HG03558 (cell line): ENCODE measurements around the gene UBAP1L.

ENCODE experiments used
- ATAC-seq: cut with Tn5 transposase; IDR thresholded peaks from one replicate; pipeline ENCODE4 v1.9.1; 2021; ENCODE audit warnings: moderate number of reproducible peaks; ENCODE audit not compliant: unreplicated experiment; ENCODE audit errors: extremely low read depth

UBAP1L gene

GRCh38 chr15:65068403-65068788 is 46.6 kb downstream of the UBAP1L start:
- no peak for ATAC-seq

DNA sequence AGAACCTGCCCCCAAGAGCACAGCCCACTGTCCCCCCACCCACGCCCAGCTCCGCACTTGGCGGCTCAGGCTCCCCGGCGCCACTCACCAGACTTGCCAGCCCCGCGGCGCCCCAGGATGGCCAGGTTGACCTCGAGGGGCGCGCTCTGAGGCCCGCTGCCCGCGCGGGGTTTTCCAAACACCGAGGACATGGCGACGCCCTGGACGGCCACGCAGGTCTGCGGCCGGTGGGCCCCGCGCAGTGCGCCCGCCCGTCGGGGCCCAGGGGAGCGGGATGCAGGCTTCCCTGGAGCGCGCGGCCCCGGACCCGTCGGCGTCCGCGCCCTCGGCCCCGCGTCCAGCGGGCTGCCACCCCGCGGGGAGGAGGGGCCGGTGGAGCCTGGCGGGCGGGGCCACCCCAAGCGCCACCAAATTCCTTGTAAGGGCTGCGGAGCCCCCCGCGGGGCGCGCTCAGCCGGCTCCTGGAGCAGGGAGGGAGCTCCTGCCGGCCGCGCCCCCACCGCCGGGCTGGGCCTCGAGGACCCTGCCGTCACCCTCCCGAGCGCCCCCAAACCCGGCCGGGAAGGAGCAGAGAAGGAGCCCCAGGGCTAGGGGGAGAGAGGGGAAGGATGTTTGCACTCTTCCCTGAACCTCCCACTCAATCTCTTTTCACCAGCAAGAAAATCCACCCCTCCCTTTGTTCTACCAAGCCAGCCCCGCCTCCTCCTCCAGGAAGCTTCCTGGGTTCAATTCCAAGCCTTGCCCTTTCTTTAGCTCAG is 47.2 kb downstream of the UBAP1L start, which contains the start of gene RASL12:
RASL12 (minus strand) TSS at position 347 of the 758 bp plus-strand sequence; CDS start at position 191, 156 bp downstream.
- no peak for ATAC-seq

GRCh38 chr15:65067317-65067644 is 47.7 kb downstream of the UBAP1L start:
- no peak for ATAC-seq

GRCh38 chr15:65066635-65067316 is 48.2 kb downstream of the UBAP1L start:
- ATAC-seq, result no peak

DNA sequence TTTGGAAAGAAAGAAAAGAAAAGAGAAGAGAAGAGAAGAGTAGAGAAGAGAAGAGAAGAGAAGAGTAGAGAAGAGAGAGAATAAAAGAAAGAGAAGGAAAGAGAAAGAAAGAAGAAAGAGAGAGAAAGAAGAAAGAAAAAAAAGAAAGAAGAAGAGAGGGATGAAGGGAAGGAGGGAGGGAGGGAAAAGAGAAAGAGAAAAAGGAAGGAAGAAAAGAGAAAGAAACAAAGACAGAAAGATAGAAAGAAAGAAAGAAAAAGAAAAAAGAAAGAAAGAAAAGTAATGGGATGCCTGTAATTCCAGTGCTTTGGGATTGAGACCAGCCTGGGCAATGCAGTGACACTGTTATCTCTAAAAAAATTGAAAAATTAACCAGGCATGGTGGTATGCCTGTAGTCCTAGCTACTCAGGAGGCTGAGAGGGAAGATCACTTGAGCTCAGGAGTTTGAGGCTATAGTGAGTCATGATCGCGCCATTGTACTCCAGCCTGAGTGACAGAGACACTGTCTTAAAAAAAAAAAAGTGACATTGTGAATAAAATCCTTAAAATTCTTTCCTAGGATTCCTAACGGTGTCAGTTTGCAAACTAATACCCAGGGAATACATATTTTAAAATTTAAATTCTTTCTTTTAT is 48.9 kb downstream of the UBAP1L start:
- no peak for ATAC-seq

- no peak for ATAC-seq
These were observed 52.3 kb downstream of the UBAP1L start for GRCh38 chr15:65062726-65063125.

DNA sequence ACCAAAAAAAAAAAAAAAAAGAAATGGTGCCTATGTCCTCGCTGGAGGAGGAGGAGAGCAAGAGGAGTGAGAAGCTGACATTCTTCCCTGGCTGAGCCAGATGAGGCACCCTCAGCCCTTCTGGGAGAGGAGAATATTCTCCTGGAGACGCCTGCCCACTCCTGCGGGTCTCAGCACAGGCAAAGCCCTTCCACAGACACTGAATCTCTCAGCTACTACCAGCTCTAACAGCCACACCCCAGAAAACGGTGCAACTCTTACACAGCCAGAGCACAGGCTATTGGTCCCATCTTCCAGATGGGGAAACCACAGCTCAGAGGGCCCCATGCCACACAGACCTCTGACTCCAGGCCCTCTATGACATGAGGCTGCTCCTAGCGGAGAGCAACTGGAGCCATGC is 52.9 kb downstream of the UBAP1L start:
- ATAC-seq, result no peak

DNA sequence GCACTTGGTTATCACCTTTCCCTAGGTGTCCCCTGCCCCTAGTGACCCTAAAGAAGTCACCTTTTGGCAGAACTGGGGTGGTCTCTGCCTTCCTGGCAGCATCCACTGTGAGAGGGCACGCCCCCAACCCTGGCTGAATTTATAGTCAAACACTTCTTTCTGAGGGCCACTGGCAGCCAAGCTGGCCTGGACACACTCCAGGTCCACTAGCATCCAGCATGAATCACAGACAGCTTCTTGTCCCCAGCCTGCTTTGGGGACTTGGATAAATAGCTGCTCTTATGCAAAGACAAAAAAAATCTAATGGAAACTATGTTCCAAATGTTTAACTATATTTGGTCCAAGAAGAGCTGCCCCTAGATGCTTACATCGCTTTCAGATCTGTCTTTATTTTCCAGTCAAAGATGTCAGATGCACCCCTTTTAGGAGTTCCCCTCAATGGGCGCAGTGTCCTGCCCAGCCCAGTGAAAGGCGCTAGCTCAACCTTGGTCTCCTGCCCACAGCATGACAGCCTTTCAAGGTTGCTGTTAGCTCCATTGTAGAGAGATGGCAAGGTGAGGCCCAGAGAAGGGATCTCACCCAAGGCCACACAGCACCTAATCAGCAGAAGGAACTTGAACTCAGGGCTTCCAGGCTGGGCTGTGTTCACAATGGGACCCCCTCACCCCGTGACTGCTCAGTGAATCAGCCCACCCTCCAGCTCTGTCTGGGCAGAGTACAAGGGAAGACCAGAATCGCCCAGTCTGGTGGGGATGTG is 54.2 kb downstream of the UBAP1L start:
- no peak for ATAC-seq

GRCh38 chr15:65059931-65060596 is 54.9 kb downstream of the UBAP1L start:
- no peak for ATAC-seq

DNA sequence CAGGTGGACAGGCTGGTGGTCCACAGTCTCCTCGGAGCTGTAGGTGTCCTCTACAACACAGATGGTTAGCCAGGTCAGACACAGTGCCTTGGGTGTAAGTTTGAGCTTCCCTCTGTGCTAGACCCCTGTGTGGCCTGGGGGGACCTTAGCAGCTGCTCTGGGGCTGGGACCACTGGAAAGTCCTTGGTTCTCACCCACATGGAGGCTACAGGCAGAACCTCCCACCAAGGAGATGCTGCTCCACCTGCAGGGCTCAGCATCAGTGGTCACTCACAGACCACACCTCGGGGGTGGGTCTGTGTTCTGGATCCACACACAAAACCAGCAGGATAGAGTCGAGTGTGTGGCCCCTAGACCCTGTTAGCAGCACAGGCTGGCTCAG is 55.6 kb downstream of the UBAP1L start:
- no peak for ATAC-seq

DNA sequence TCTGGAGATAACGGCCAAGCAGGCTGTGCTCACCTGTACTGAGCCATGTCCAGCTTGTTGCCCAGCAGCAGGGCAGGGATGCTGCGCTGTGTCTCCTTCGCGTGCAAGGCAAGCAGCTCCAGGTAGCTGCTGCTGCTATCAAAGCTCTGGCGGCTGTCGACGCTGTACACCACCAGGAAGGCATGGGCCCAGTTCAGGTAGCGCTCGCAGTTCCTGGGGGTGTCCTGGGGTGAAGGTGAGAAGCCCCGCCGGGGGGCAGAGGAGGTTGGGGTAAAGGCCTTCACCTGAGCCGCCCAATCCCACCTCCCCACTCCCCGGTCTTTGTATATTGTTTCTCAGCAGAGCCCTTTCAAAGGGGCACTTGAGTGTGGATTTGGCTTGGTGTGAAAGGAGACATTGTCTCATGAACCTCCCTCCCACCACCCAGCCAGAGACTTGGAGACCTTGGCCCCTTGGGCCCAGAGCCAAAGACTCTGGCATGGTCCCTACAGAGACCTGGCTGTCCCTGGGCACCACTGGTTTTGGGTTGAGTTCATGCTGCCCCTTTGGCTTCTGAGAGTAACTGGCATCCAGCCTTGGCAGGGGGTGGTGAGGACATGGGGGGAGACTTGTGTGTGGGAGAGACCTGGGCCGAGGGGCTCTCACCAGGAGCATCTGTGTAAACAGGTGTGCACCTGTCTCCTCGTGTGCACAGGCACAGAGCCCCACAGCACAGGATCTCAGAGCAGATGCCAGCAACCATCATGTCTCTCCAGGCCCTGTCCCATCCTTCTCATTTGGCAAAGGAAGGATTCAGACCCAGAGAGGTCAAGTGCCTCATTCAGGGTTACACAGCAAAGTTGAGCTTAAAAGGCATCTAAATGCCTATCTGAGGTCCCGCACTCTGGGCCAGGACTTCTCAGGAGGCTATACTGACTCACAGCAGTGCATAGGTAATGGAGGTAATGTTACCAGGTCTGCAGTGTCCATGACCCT is 56.3 kb downstream of the UBAP1L start:
- ATAC-seq, result no peak

DNA sequence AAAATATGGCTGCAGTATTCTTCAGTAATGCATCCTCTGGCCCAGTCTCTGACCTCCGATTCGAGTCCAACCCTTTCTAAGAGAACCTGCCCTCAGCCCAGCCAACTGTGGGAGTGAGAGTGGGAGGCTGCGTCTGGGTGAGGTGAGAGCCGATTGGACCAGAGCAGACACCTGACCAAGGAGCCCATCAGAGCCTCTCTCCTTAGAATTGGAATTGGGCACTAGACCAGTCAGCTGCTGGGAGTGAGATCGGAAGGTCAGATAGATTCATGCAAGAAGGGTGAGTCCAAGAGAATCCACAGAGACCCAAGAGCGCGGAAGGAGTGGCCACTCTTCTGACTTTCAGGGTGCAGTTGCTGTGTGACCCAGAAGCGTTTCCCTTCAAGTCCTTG is 57.5 kb downstream of the UBAP1L start:
- no peak for ATAC-seq

- ATAC-seq, result no peak
These were observed 58.0 kb downstream of the UBAP1L start for GRCh38 chr15:65056868-65057548.

GRCh38 chr15:65056106-65056505 is 58.9 kb downstream of the UBAP1L start:
- no peak for ATAC-seq

GRCh38 chr15:65055201-65055870 is 59.7 kb downstream of the UBAP1L start:
- no peak for ATAC-seq

DNA sequence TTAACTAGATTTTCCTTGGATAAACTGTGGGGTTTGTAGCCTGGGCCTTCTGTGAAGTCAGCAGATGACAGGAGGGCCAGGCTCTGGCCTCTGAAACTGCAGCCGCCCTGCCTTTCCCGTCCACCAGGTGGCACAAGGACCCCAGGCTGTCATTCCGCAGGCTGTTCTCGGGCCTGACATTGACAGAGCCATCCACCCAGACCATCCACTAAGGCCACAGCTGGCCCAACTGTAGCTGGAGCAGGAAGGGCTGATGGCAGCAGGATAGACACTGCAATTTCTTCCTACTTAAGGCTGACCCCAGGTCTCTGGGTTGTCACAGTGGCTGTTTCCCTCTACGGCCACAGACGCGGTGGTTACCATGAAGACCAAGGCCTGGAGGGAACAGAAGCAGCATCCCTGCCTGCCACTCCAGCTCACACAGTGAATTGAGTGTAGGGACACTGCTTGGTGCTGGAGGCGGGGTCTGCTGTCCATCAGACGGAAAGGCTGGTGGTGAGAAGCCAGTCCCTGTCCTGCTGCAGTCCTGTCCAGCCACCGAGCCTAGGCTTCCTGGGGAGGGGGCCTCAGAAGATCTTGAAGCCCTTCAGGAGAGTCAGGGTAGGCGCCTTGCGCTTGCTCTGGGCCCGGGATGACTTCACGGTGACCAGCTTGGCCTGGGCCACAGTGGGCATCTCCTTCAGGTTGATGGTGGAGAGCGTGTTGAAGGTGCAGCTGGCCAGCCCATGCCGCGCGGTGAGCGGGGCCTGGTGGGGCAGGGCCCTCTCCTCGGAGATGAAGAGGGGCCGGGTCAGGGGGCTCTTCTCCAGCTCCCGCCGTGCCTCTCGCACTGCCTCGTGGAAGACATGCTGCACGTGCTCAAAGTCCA is 60.4 kb downstream of the UBAP1L start:
- ATAC-seq, result no peak

- no peak for ATAC-seq
These were observed 62.0 kb downstream of the UBAP1L start for GRCh38 chr15:65052956-65053355.
